Measurements from ENCODE around the gene KRT20. TPM values are rescaled to one million over a fixed set of nuclear protein-coding genes. Genes with fewer than 3 reads are reported as not detected.

Gene KRT20
- total RNA-seq, 6 experiments from 2014 or later, result not detected

- H3K4me3 ChIP-seq, result no peak overlapping the region
- no peaks in the 10 kb centered on the region for H3K9me3 ChIP-seq
- H3K36me3 ChIP-seq, result peaks cover 0 to 11% (median 0%) of the 10 kb centered on the region in 4 donors
- ATAC-seq, result no peak
- no peak overlapping the region for H3K27ac ChIP-seq
- H3K27me3 ChIP-seq, result no peaks in the 10 kb centered on the region
- no peaks in the 10 kb centered on the region for H3K4me1 ChIP-seq
- intact Hi-C loops (cut with DNase I), result no loop called here
- DNase-seq, result no peak
- WGBS (ENCODE audit: insufficient coverage, low coverage, low lambda C conversion rate, missing lambda C conversion rate), result 72% methylated on average over 3 of the region's 3 CpGs
- TF ChIP-seq POLR2A (IDR thresholded peaks at IDR 0.05), result no peak
- no peak for TF ChIP-seq CTCF (IDR thresholded peaks at IDR 0.05)
These were observed 52.2 kb downstream of the KRT20 start for GRCh38 chr17:40832840-40833239.

- no peak overlapping the region for H3K4me3 ChIP-seq
- ATAC-seq, result no peak
- no peaks in the 10 kb centered on the region for H3K4me1 ChIP-seq
- no peaks in the 10 kb centered on the region for H3K27me3 ChIP-seq
- intact Hi-C loops (cut with DNase I), result no loop called here
- no peak overlapping the region for H3K27ac ChIP-seq
- no peak for TF ChIP-seq POLR2A (IDR thresholded peaks at IDR 0.05)
- no peak for TF ChIP-seq CTCF (IDR thresholded peaks at IDR 0.05)
- no peak for DNase-seq
- WGBS (ENCODE audit: insufficient coverage, low coverage, low lambda C conversion rate, missing lambda C conversion rate), result 83% methylated on average over 2 of the region's 2 CpGs
- peaks cover 0 to 9% (median 0%) of the 10 kb centered on the region in 4 donors for H3K36me3 ChIP-seq
- no peaks in the 10 kb centered on the region for H3K9me3 ChIP-seq
These were observed 54.8 kb downstream of the KRT20 start for GRCh38 chr17:40830085-40830776.

- Histone ChIP-seq H3K27me3 (no peaks in the 10 kb centered on the region), H3K27ac (no peak overlapping the region), H3K4me1 (no peaks in the 10 kb centered on the region), H3K4me3 (no peak overlapping the region), H3K36me3 (no peaks in the 10 kb centered on the region), H3K9me3 (no peaks in the 10 kb centered on the region)
- WGBS (ENCODE audit: insufficient coverage, low coverage, low lambda C conversion rate, missing lambda C conversion rate), result 87% methylated on average over 4 of the region's 4 CpGs
- ATAC-seq (no peak), DNase-seq (no peak)
- intact Hi-C loops (cut with DNase I), result no loop called here
- TF ChIP-seq POLR2A (IDR thresholded peaks at IDR 0.05) (no peak), CTCF (IDR thresholded peaks at IDR 0.05) (no peak)
These were observed 56.5 kb downstream of the KRT20 start for GRCh38 chr17:40828454-40829044.

- ATAC-seq (no peak), DNase-seq (no peak)
- TF ChIP-seq CTCF (IDR thresholded peaks at IDR 0.05) (no peak), POLR2A (IDR thresholded peaks at IDR 0.05) (no peak)
- Histone ChIP-seq H3K27me3 (no peaks in the 10 kb centered on the region), H3K4me1 (no peaks in the 10 kb centered on the region), H3K27ac (no peak overlapping the region), H3K9me3 (no peaks in the 10 kb centered on the region), H3K36me3 (no peaks in the 10 kb centered on the region), H3K4me3 (no peak overlapping the region)
- 69% methylated on average over 6 of the region's 7 CpGs for WGBS (ENCODE audit: insufficient coverage, low coverage, low lambda C conversion rate, missing lambda C conversion rate)
- intact Hi-C loops (cut with DNase I), result no loop called here
These were observed 57.1 kb downstream of the KRT20 start for GRCh38 chr17:40827746-40828453.

Other genes starting within 250 kb of the KRT20 start
- gene SMARCE1, start 237.4 kb downstream of the KRT20 start, total RNA-seq, result 10 to 100 TPM; 28.8 to 47.1 (median 33.5) TPM
- 1 to 10 TPM; 1.2 to 3.2 (median 1.9) TPM for gene KRT222, start 220.1 kb downstream of the KRT20 start, total RNA-seq
- not detected for gene KRT24, start 181.5 kb downstream of the KRT20 start, total RNA-seq
- gene KRT25, start 129.9 kb downstream of the KRT20 start, total RNA-seq, result not detected
- not detected for gene KRT26, start 113.0 kb downstream of the KRT20 start, total RNA-seq
- not detected for gene KRT27, start 102.7 kb downstream of the KRT20 start, total RNA-seq
- not detected for gene KRT28, start 85.3 kb downstream of the KRT20 start, total RNA-seq
- gene KRT10, start 62.6 kb downstream of the KRT20 start, total RNA-seq, result 10 to 100 TPM; 11.4 to 20.4 (median 17.4) TPM
- not detected for gene KRT12, start 18.0 kb downstream of the KRT20 start, total RNA-seq
- gene KRT23, start 52.4 kb upstream of the KRT20 start, total RNA-seq, result 10 to 100 TPM in 2 of 6 experiments, 1 to 10 TPM in 1, under 1 TPM in 1, not detected in 2; 0.49 to 17.6 (median 10.0) TPM
- gene KRT39, start 81.7 kb upstream of the KRT20 start, total RNA-seq, result not detected
- not detected for gene KRT40, start 99.1 kb upstream of the KRT20 start, total RNA-seq
- not detected for gene KRTAP3-3, start 108.9 kb upstream of the KRT20 start, total RNA-seq
- not detected for gene KRTAP3-2, start 114.7 kb upstream of the KRT20 start, total RNA-seq
- gene KRTAP3-1, start 123.9 kb upstream of the KRT20 start, total RNA-seq, result not detected
- gene KRTAP1-5, start 142.0 kb upstream of the KRT20 start, total RNA-seq, result not detected
- not detected for gene KRTAP1-4, start 145.0 kb upstream of the KRT20 start, total RNA-seq
- not detected for gene KRTAP1-3, start 149.6 kb upstream of the KRT20 start, total RNA-seq
- not detected for gene KRTAP1-1, start 156.2 kb upstream of the KRT20 start, total RNA-seq
- not detected for gene KRTAP2-1, start 162.1 kb upstream of the KRT20 start, total RNA-seq
- gene KRTAP2-2, start 170.0 kb upstream of the KRT20 start, total RNA-seq, result not detected
- gene KRTAP2-3, start 174.9 kb upstream of the KRT20 start, total RNA-seq, result not detected
- gene KRTAP2-4, start 180.6 kb upstream of the KRT20 start, total RNA-seq, result not detected
- gene KRTAP4-7, start 198.9 kb upstream of the KRT20 start, total RNA-seq, result not detected
- gene KRTAP4-8, start 212.9 kb upstream of the KRT20 start, total RNA-seq, result not detected
- not detected for gene KRTAP4-16, start 217.0 kb upstream of the KRT20 start, total RNA-seq
- gene KRTAP4-9, start 220.1 kb upstream of the KRT20 start, total RNA-seq, result not detected
- gene KRTAP4-11, start 233.1 kb upstream of the KRT20 start, total RNA-seq, result not detected
- not detected for gene KRTAP4-12, start 238.9 kb upstream of the KRT20 start, total RNA-seq